Measurements from ENCODE around the gene MAD1L1.

DNA sequence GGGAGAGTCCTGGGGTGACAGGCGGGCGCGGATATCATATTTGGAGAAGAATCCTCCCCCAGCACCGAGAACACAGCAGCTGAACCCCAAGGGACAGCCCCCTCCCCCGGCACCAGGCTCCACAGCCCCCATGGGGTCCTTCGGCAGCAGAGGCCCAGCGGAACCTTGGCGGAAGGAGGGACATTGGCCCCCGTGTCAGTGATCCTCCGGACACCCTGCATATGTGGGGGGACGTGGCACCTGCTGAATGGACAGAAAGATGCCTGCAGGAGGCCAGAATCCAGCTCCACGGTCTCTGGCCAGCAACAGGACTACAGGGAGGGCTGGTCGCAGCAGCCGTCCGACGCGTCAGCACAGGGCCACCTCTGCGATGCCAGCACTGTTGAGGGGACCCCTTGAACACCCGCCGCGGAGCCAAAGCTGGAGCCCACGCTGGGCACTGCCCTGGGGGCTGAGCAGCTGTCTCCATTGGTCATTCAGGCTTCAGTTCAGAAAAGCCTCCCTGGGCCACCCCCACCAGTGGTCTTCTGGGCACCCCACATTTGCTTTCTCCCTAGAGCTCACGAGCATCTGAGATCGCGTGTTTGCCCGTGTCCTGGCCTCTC is 322.6 kb downstream of the MAD1L1 start:
- TF ChIP-seq EZH2 (IDR thresholded peaks at IDR 0.05): no peak
- TF ChIP-seq POLR2AphosphoS5 (IDR thresholded peaks at IDR 0.05; ENCODE audit: borderline replicate concordance, low read depth, low read length): no peak
